ENCODE measurements around the gene P2RX4. TPM values are rescaled to one million over a fixed set of nuclear protein-coding genes. Genes with fewer than 3 reads are reported as not detected.
A peak's percentile ranks its signal among the peaks of the same experiment; 100 is the strongest.

Gene P2RX4
- total and polyA plus RNA-seq, 12 donors, result 3.7 to 12.6 (median 5.5) TPM

DNA sequence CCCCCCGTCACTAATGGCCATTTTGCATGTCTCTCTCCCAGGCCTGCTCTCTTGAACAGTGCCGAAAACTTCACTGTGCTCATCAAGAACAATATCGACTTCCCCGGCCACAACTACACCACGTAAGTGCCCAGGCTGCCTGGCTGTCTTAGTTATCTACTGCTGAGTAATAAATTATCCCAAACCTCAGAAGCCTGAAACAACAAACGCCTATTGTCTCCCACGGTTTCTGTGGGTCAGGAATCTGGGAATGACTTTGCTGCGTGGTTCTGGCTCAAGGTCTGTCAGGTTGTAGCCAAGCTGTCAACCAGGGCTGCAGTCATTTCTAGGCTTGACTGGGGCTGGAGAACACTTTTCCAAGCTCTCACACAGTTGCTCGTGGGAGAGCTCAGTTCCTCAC is 44.6 kb upstream of the P2RX4 start:
- intact Hi-C loops (cut with DNase I), result no loop called here
- Histone ChIP-seq H3K4me3 (no peak overlapping the region), H3K27ac (no peak overlapping the region), H3K27me3 (no peaks in the 10 kb centered on the region), H3K4me1 (peaks cover 0 to 3% (median 0%) of the 10 kb centered on the region in 9 donors), H3K36me3 (peaks cover 0 to 23% (median 0%) of the 10 kb centered on the region in 9 donors), H3K9me3 (no peaks in the 10 kb centered on the region)
- WGBS, 2 donors, result 86 to 87% methylated on average over 9 of the region's 9 CpGs
- TF ChIP-seq, protein P1, sequence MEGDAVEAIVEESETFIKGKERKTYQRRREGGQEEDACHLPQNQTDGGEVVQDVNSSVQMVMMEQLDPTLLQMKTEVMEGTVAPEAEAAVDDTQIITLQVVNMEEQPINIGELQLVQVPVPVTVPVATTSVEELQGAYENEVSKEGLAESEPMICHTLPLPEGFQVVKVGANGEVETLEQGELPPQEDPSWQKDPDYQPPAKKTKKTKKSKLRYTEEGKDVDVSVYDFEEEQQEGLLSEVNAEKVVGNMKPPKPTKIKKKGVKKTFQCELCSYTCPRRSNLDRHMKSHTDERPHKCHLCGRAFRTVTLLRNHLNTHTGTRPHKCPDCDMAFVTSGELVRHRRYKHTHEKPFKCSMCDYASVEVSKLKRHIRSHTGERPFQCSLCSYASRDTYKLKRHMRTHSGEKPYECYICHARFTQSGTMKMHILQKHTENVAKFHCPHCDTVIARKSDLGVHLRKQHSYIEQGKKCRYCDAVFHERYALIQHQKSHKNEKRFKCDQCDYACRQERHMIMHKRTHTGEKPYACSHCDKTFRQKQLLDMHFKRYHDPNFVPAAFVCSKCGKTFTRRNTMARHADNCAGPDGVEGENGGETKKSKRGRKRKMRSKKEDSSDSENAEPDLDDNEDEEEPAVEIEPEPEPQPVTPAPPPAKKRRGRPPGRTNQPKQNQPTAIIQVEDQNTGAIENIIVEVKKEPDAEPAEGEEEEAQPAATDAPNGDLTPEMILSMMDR (IDR thresholded peaks at IDR 0.05), result no peak
- no peak for DNase-seq
- ATAC-seq, result no peak

DNA sequence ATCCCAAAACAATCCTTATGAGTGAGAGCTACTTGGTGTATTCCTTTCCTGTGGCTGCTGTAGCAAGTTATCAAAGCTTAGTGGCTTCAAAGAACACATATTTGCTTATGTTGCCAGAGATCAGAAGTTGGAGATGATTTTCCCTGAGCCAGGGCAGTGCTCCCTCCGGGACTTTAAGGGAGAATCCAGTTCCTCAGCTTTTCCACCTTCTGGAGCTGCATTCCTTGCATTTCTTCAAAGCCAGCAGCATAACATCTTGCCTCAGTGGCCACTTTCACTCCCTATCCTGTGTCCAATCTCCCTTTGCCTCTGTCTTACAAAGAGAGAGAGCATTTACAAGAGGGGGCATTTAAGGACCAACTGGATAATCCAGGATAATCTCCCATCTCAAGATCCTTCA is 43.6 kb upstream of the P2RX4 start:
- no peaks in the 10 kb centered on the region for H3K27me3 ChIP-seq
- peaks cover 0 to 23% (median 0%) of the 10 kb centered on the region in 9 donors for H3K36me3 ChIP-seq
- WGBS, 2 donors, result 50 to 71% methylated on average over 1 of the region's 1 CpG
- no peak overlapping the region for H3K4me3 ChIP-seq
- TF ChIP-seq, protein P1 (IDR thresholded peaks at IDR 0.05), result no peak
- ATAC-seq (no peak), DNase-seq (no peak)
- no peak overlapping the region for H3K27ac ChIP-seq
- intact Hi-C loops (cut with DNase I), result no loop called here
- peaks cover 0 to 3% (median 0%) of the 10 kb centered on the region in 9 donors for H3K4me1 ChIP-seq
- H3K9me3 ChIP-seq, result no peaks in the 10 kb centered on the region

DNA sequence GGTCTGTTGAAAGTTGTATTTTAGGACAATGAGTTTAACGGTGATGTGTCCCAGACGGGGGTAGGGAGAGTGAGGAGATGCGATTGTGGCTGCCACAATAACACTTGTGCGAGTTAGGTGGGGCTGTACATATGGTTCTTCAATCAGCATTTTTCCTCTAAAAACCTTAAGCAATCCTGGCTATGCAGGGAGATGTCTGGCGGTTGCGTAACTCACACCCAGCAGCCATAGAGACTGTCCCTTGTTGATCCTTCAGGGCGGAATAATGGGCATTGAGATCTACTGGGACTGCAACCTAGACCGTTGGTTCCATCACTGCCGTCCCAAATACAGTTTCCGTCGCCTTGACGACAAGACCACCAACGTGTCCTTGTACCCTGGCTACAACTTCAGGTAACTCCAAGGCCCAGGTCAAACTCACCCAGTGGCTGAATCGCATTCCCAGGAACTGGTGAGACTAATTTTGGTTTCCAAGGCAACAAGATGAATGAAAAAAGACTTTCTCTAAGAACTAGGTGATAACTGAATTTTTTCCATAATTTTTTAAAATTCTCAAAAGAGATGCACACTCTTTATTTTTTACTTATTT is 42.6 kb upstream of the P2RX4 start:
- ATAC-seq, result peak in 1 of 8 donors; percentile 47
- TF ChIP-seq, protein P1 (IDR thresholded peaks at IDR 0.05), result no peak
- WGBS, 2 donors, result 77% methylated on average over 14 of the region's 14 CpGs

DNA sequence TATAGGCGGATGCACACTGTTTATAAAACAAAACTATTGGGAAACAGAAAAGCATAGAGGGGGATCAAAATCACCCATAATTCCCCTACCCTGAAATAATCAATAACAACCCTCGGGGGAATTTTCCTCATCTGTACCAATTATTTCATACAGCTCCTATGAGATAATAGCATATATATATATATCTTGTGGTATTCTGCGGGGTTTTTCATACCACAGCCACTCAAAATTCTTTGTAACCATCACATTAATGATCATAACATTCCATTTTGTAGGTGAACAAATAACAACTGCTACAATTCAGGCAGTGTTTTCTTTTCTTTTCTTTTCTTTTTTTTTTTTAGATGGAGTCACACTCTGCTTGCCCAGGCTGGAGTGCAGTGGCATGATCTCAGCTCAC is 42.0 kb upstream of the P2RX4 start:
- DNase-seq (no peak), ATAC-seq (no peak)
- H3K4me3 ChIP-seq, result no peak overlapping the region
- no peak overlapping the region for H3K27ac ChIP-seq
- TF ChIP-seq, protein P1 (IDR thresholded peaks at IDR 0.05), result no peak
- peaks cover 0 to 23% (median 0%) of the 10 kb centered on the region in 9 donors for H3K36me3 ChIP-seq
- intact Hi-C loops (cut with DNase I), result no loop called here
- H3K4me1 ChIP-seq, result peaks cover 0 to 3% (median 0%) of the 10 kb centered on the region in 9 donors
- no peaks in the 10 kb centered on the region for H3K9me3 ChIP-seq
- WGBS, 2 donors, result 74 to 92% methylated on average over 3 of the region's 3 CpGs
- H3K27me3 ChIP-seq, result no peaks in the 10 kb centered on the region

More for the DNA sequence above, 42.6 kb upstream of the P2RX4 start:
- H3K4me3 ChIP-seq, result no peak overlapping the region
- no peaks in the 10 kb centered on the region for H3K27me3 ChIP-seq
- no peaks in the 10 kb centered on the region for H3K9me3 ChIP-seq
- intact Hi-C loops (cut with DNase I), result no loop called here
- DNase-seq, result no peak
- no peak overlapping the region for H3K27ac ChIP-seq
- peaks cover 0 to 23% (median 0%) of the 10 kb centered on the region in 9 donors for H3K36me3 ChIP-seq
- peaks cover 0 to 3% (median 0%) of the 10 kb centered on the region in 9 donors for H3K4me1 ChIP-seq
